Panc1 (cell line): ENCODE data around the gene TMEM107. TPM values are rescaled to one million over a fixed set of nuclear protein-coding genes. Genes with fewer than 3 reads are reported as not detected.

Source experiments
- ATAC-seq: fragments of 200-7000 bp; cut with Tn5 transposase; 2 replicates; pipeline ENCODE4 v1.9.1; 2020; ENCODE audit warnings: mild to moderate bottlenecking, moderate library complexity
- BruUV-seq: library from RNA; stranded (reverse); fragments of 400-500 nt; replicated peaks from 2 replicates; lab custom pipeline; 2021; lab: Mats Ljungman, UMichigan
- CTCF ChIA-PET: fragments of 300-600 bp; sonication (Branson Sonifier 250); formaldehyde crosslinking; loops from one replicate; lab custom pipeline; 2022; ENCODE audit warnings: antibody characterized with exemption; lab: Charles Lee
- POLR2A ChIA-PET: fragments of 300-600 bp; sonication (Branson Sonifier 250); formaldehyde crosslinking; loops from one replicate; lab custom pipeline; 2022; ENCODE audit warnings: antibody characterized with exemption; lab: Charles Lee
- DNase-seq: peaks from one replicate; pipeline ENCODE4 v3.0.0-alpha.2; 2010; ENCODE audit warnings: low read depth, low spot score
- H3K27ac ChIP-seq: 2 replicates; pipeline ENCODE4 v1.5.1; 2011; ENCODE audit warnings: mild to moderate bottlenecking, low read length, inconsistent platforms
- H3K27me3 ChIP-seq: fragments of 200-500 bp; sonication (Bioruptor generic); 2 replicates; pipeline ENCODE4 v1.6.0; 2014; ENCODE audit warnings: low read length, inconsistent platforms; ENCODE audit not compliant: control insufficient read depth, insufficient read depth
- H3K36me3 ChIP-seq: fragments of 200-500 bp; sonication (Bioruptor generic); 2 replicates; pipeline ENCODE4 v1.5.1; 2014; ENCODE audit warnings: inconsistent platforms, mild to moderate bottlenecking, low read length, moderate library complexity; ENCODE audit not compliant: control insufficient read depth, insufficient read depth
- H3K4me1 ChIP-seq: 2 replicates; pipeline ENCODE4 v1.5.1; 2011; ENCODE audit warnings: inconsistent platforms, mild to moderate bottlenecking, low read length, moderate library complexity; ENCODE audit not compliant: control insufficient read depth, insufficient read depth
- H3K4me3 ChIP-seq, 2 experiments: 2 replicates each; pipeline ENCODE4 v1.5.1; 2011 to 2012; ENCODE audit warnings: low read depth in 2 of 2, low read length in 2 of 2, mild to moderate bottlenecking in 2 of 2, inconsistent platforms in 1 of 2, moderate library complexity in 1 of 2
- H3K9me3 ChIP-seq: fragments of 200-500 bp; sonication (Bioruptor generic); 2 replicates; pipeline ENCODE4 v1.5.1; 2014; ENCODE audit warnings: low read depth, mild to moderate bottlenecking, inconsistent platforms, low read length, moderate library complexity; ENCODE audit not compliant: control insufficient read depth, insufficient read depth
- CTCF ChIP-seq: fragments of 450-650 bp; IDR thresholded peaks from 2 replicates; pipeline ENCODE4 v1.5.1; 2017; ENCODE audit warnings: mild to moderate bottlenecking
- POLR2AphosphoS5 ChIP-seq: IDR thresholded peaks from 2 replicates; pipeline ENCODE4 v1.6.1; 2012; ENCODE audit warnings: mild to moderate bottlenecking, low read depth, low read length, moderate library complexity
- REST ChIP-seq, 2 experiments: IDR thresholded peaks; 2 replicates each; pipeline ENCODE4 v1.6.1; 2011 to 2012; ENCODE audit warnings: low read depth in 2 of 2, control low read depth in 1 of 2, low read length in 1 of 2, mild to moderate bottlenecking in 1 of 2, moderate library complexity in 1 of 2; ENCODE audit not compliant: insufficient read depth in 1 of 2
- SIN3A ChIP-seq: IDR thresholded peaks from 2 replicates; pipeline ENCODE4 v1.6.1; 2012; ENCODE audit warnings: low read depth, mild to moderate bottlenecking, low read length, moderate library complexity, borderline replicate concordance; ENCODE audit not compliant: insufficient read depth
- TCF7L2 ChIP-seq: IDR thresholded peaks from 2 replicates; pipeline ENCODE4 v1.6.1; 2011; ENCODE audit warnings: mild to moderate bottlenecking, low read depth, low read length, inconsistent platforms
- in situ Hi-C: cut with HindIII; loops from 2 replicates; pipeline ENCODE4 v1.10.0; 2016; ENCODE audit warnings: low sequenced_read_pairs, low pct_unique_long_range_greater_than_20kb
- intact Hi-C: fragments of 100-400 bp; cut with micrococcal nuclease; formaldehyde crosslinking; loops from one replicate; pipeline ENCODE4 v1.10.0; 2022; ENCODE audit not compliant: unreplicated experiment
- total RNA-seq: library from RNA; stranded (reverse); gene quantifications from one replicate; pipeline ENCODE4 v1.2.1, GENCODE V29; 2021; ENCODE audit not compliant: unreplicated experiment

The TMEM107 gene
- total RNA-seq, 1 experiment from 2014 or later = 10.6 TPM

- Histone ChIP-seq H3K4me3 (peak overlapping the region; percentile 54 to 83), H3K27ac (peak overlapping the region; percentile 81), H3K4me1 (no peaks in the 10 kb centered on the region; the same call in 1 of the 2 replicates), H3K9me3 (no peaks in the 10 kb centered on the region), H3K27me3 (no peaks in the 10 kb centered on the region), H3K36me3 (no peaks in the 10 kb centered on the region)
- DNase-seq (no peak), ATAC-seq (no peak; the same call in 1 of the 2 replicates)
- no TSS peak for BruUV-seq
- no peak for TF ChIP-seq REST (IDR thresholded peaks at IDR 0.05; ENCODE audit: insufficient read depth in 1 of 2, low read depth in 2 of 2, low read length in 1 of 2)
- CTCF ChIA-PET = interaction anchor here (0.9 kb wide), 1 partner anchor 19 kb away, joined by 7 read pairs; no protein-coding TSS in a partner anchor
- in situ Hi-C loops = no loop called here
- intact Hi-C loops = no loop called here
- POLR2A ChIA-PET = interaction anchor here (0.5 to 1.1 kb wide), 3 partner anchors 19 to 60 kb away, joined by 3 to 7 read pairs (median 3); no protein-coding TSS in a partner anchor
These were observed 37.9 kb downstream of the TMEM107 start for GRCh38 chr17:8138374-8138671.

GRCh38 chr17:8137645-8138373 lies 38.4 kb downstream of the TMEM107 start:
- no peaks in the 10 kb centered on the region for H3K27me3 ChIP-seq
- peak overlapping the region; percentile 54 to 83 for H3K4me3 ChIP-seq
- no peak for ATAC-seq
- no peaks in the 10 kb centered on the region for H3K36me3 ChIP-seq
- H3K27ac ChIP-seq = peak overlapping the region; percentile 81
- in situ Hi-C loops = no loop called here
- ChIA-PET CTCF (interaction anchor here (0.7 to 0.9 kb wide), 2 partner anchors 19 to 87 kb away, joined by 4 to 7 read pairs; no protein-coding TSS in a partner anchor), POLR2A (interaction anchor here (0.5 to 1.1 kb wide), 3 partner anchors 18 to 61 kb away, joined by 3 to 7 read pairs (median 3); no protein-coding TSS in a partner anchor)
- H3K9me3 ChIP-seq = no peaks in the 10 kb centered on the region
- intact Hi-C loops = no loop called here
- BruUV-seq = no TSS peak
- TF ChIP-seq SIN3A (no peak), POLR2AphosphoS5 (no peak), TCF7L2 (no peak), CTCF (no peak)
- no peak for DNase-seq
- H3K4me1 ChIP-seq = no peaks in the 10 kb centered on the region; the same call in 1 of the 2 replicates

GRCh38 chr17:8133941-8134340 lies 42.2 kb downstream of the TMEM107 start:
- no peak overlapping the region for H3K27ac ChIP-seq
- H3K27me3 ChIP-seq = no peaks in the 10 kb centered on the region
- no peak for DNase-seq
- H3K36me3 ChIP-seq = no peaks in the 10 kb centered on the region
- intact Hi-C loops (no loop called here), in situ Hi-C loops (no loop called here)
- TF ChIP-seq SIN3A (no peak), TCF7L2 (no peak), CTCF (no peak)
- H3K9me3 ChIP-seq = no peaks in the 10 kb centered on the region
- POLR2A ChIA-PET = interaction anchor here (0.7 kb wide), 1 partner anchor 39 kb away, joined by 6 read pairs; no protein-coding TSS in a partner anchor
- BruUV-seq = no TSS peak
- no peak overlapping the region for H3K4me3 ChIP-seq
- CTCF ChIA-PET = no interaction called here
- ATAC-seq = no peak
- H3K4me1 ChIP-seq = no peaks in the 10 kb centered on the region; the same call in 1 of the 2 replicates
